Central memory CD8-positive, alpha-beta T cell (primary cell): ENCODE measurements around the gene CYP21A2.
"Not testable (repeated sequence)": the region's sequence is repeated elsewhere in the genome, so short reads cannot be mapped to it uniquely, and the experiment has no call there.

Experiments
- ATAC-seq: fragments of 150-1000 bp; cut with Tn5 transposase; replicated peaks from 2 replicates; pipeline ENCODE4 v1.10.0; 2022; ENCODE audit warnings: mild to moderate bottlenecking, moderate FRiP score, moderate number of reproducible peaks; ENCODE audit not compliant: poor library complexity, severe bottlenecking; ENCODE audit errors: extremely low read depth
- DNase-seq, 2 donors: peaks; one replicate each; pipeline ENCODE4 v3.0.0; 2021; ENCODE audit warnings: low spot score in 2 of 2
- H3K27ac Mint-ChIP-seq: one replicate; pipeline ENCODE4 v1.8.0; 2022; ENCODE audit warnings: low read depth, mild to moderate bottlenecking, moderate library complexity, mixed read lengths
- H3K27me3 Mint-ChIP-seq: one replicate; pipeline ENCODE4 v1.8.0; 2022; ENCODE audit warnings: mixed read lengths
- H3K36me3 Mint-ChIP-seq: one replicate; pipeline ENCODE4 v1.8.0; 2022; ENCODE audit warnings: mild to moderate bottlenecking, moderate library complexity, mixed read lengths; ENCODE audit not compliant: insufficient read depth
- H3K4me1 Mint-ChIP-seq: one replicate; pipeline ENCODE4 v1.8.0; 2022; ENCODE audit warnings: mixed read lengths
- H3K4me3 Mint-ChIP-seq: one replicate; pipeline ENCODE4 v1.8.0; 2022; ENCODE audit warnings: mild to moderate bottlenecking, moderate library complexity, mixed read lengths
- H3K9me3 Mint-ChIP-seq: one replicate; pipeline ENCODE4 v1.8.0; 2022; ENCODE audit warnings: mixed read lengths

The CYP21A2 gene

GRCh38 chr6:32047855-32048766 is 9.9 kb downstream of the CYP21A2 start:
- peaks cover 3% of the 10 kb centered on the region for H3K36me3 Mint-ChIP-seq
- H3K27me3 Mint-ChIP-seq, result no peaks in the 10 kb centered on the region
- H3K4me3 Mint-ChIP-seq, result peak overlapping the region; percentile 23
- DNase-seq (peak; percentile 45 to 69), ATAC-seq (peak; percentile 72)
- H3K27ac Mint-ChIP-seq, result peak overlapping the region; percentile 67
- H3K4me1 Mint-ChIP-seq, result peaks cover 7% of the 10 kb centered on the region
- H3K9me3 Mint-ChIP-seq, result no peaks in the 10 kb centered on the region

- not testable (repeated sequence) for H3K4me3 Mint-ChIP-seq, H3K4me1 Mint-ChIP-seq, H3K27me3 Mint-ChIP-seq, DNase-seq, H3K9me3 Mint-ChIP-seq, H3K27ac Mint-ChIP-seq, H3K36me3 Mint-ChIP-seq, ATAC-seq
Observed at GRCh38 chr6:32049149-32049548, 10.9 kb downstream of the CYP21A2 start.

- not testable (repeated sequence) for DNase-seq, H3K4me1 Mint-ChIP-seq, H3K27me3 Mint-ChIP-seq, ATAC-seq, H3K9me3 Mint-ChIP-seq, H3K4me3 Mint-ChIP-seq, H3K36me3 Mint-ChIP-seq, H3K27ac Mint-ChIP-seq
Observed at GRCh38 chr6:32049736-32050135, 11.5 kb downstream of the CYP21A2 start.

GRCh38 chr6:32050562-32050961 is 12.3 kb downstream of the CYP21A2 start:
- no peak for ATAC-seq
- peaks cover 7% of the 10 kb centered on the region for H3K4me1 Mint-ChIP-seq
- H3K36me3 Mint-ChIP-seq, result peaks cover 3% of the 10 kb centered on the region
- H3K9me3 Mint-ChIP-seq, result no peaks in the 10 kb centered on the region
- peaks cover 17% of the 10 kb centered on the region for H3K27me3 Mint-ChIP-seq
- DNase-seq, result no peak
- no peak overlapping the region for H3K4me3 Mint-ChIP-seq
- H3K27ac Mint-ChIP-seq, result no peak overlapping the region

- not testable (repeated sequence) for H3K4me3 Mint-ChIP-seq, DNase-seq, ATAC-seq, H3K4me1 Mint-ChIP-seq, H3K36me3 Mint-ChIP-seq, H3K9me3 Mint-ChIP-seq, H3K27ac Mint-ChIP-seq
- H3K27me3 Mint-ChIP-seq, result peaks cover 32% of the 10 kb centered on the region
Observed at GRCh38 chr6:32052626-32053025, 14.4 kb downstream of the CYP21A2 start.

GRCh38 chr6:32053314-32053713 is 15.1 kb downstream of the CYP21A2 start:
- H3K27ac Mint-ChIP-seq, H3K9me3 Mint-ChIP-seq, ATAC-seq, DNase-seq, H3K4me1 Mint-ChIP-seq, H3K4me3 Mint-ChIP-seq, H3K36me3 Mint-ChIP-seq: not testable (repeated sequence)
- peaks cover 39% of the 10 kb centered on the region for H3K27me3 Mint-ChIP-seq

GRCh38 chr6:32055756-32056155 is 17.5 kb downstream of the CYP21A2 start:
- H3K4me3 Mint-ChIP-seq, H3K36me3 Mint-ChIP-seq, H3K4me1 Mint-ChIP-seq, H3K27ac Mint-ChIP-seq, DNase-seq, ATAC-seq, H3K9me3 Mint-ChIP-seq: not testable (repeated sequence)
- H3K27me3 Mint-ChIP-seq, result peaks cover 41% of the 10 kb centered on the region

GRCh38 chr6:32056254-32056653 is 18.0 kb downstream of the CYP21A2 start:
- H3K4me3 Mint-ChIP-seq, result no peak overlapping the region
- DNase-seq, result no peak
- no peak for ATAC-seq
- H3K27ac Mint-ChIP-seq, result no peak overlapping the region
- peaks cover 41% of the 10 kb centered on the region for H3K27me3 Mint-ChIP-seq
- H3K4me1 Mint-ChIP-seq, result no peaks in the 10 kb centered on the region
- no peaks in the 10 kb centered on the region for H3K36me3 Mint-ChIP-seq
- H3K9me3 Mint-ChIP-seq, result no peaks in the 10 kb centered on the region

- Mint-ChIP-seq H3K4me1 (no peaks in the 10 kb centered on the region), H3K4me3 (no peak overlapping the region), H3K9me3 (no peaks in the 10 kb centered on the region), H3K36me3 (no peaks in the 10 kb centered on the region), H3K27me3 (peaks cover 41% of the 10 kb centered on the region), H3K27ac (no peak overlapping the region)
- ATAC-seq, result no peak
- DNase-seq, result no peak
Observed at GRCh38 chr6:32057966-32058365, 19.8 kb downstream of the CYP21A2 start.

- Mint-ChIP-seq H3K9me3 (no peaks in the 10 kb centered on the region), H3K4me1 (no peaks in the 10 kb centered on the region), H3K27ac (no peak overlapping the region), H3K4me3 (no peak overlapping the region), H3K27me3 (peaks cover 41% of the 10 kb centered on the region), H3K36me3 (no peaks in the 10 kb centered on the region)
- no peak for ATAC-seq
- no peak for DNase-seq
Observed at GRCh38 chr6:32058511-32058963, 20.3 kb downstream of the CYP21A2 start.

- Mint-ChIP-seq H3K27ac (no peak overlapping the region), H3K4me3 (no peak overlapping the region), H3K27me3 (peaks cover 19% of the 10 kb centered on the region), H3K4me1 (no peaks in the 10 kb centered on the region), H3K9me3 (no peaks in the 10 kb centered on the region), H3K36me3 (no peaks in the 10 kb centered on the region)
- no peak for DNase-seq
- no peak for ATAC-seq
Observed at GRCh38 chr6:32060966-32061655, 22.9 kb downstream of the CYP21A2 start.

- Mint-ChIP-seq H3K4me1 (no peaks in the 10 kb centered on the region), H3K27me3 (peaks cover 10% of the 10 kb centered on the region), H3K36me3 (no peaks in the 10 kb centered on the region), H3K9me3 (no peaks in the 10 kb centered on the region), H3K27ac (no peak overlapping the region), H3K4me3 (no peak overlapping the region)
- DNase-seq, result no peak
- ATAC-seq, result no peak
Observed at GRCh38 chr6:32064706-32065105, 26.5 kb downstream of the CYP21A2 start.

- not testable (repeated sequence) for H3K4me1 Mint-ChIP-seq, DNase-seq, ATAC-seq, H3K4me3 Mint-ChIP-seq, H3K9me3 Mint-ChIP-seq, H3K36me3 Mint-ChIP-seq, H3K27ac Mint-ChIP-seq
- H3K27me3 Mint-ChIP-seq, result peaks cover 23% of the 10 kb centered on the region
Observed at GRCh38 chr6:32067521-32067920, 29.3 kb downstream of the CYP21A2 start.
